Measurements from ENCODE around the gene LRRC8B. TPM values are rescaled to one million over a fixed set of nuclear protein-coding genes. Genes with fewer than 3 reads are reported as not detected.
A peak's percentile ranks its signal among the peaks of the same experiment; 100 is the strongest.

The LRRC8B gene
- total and polyA plus RNA-seq, 9 of the 15 experiments (the other 6 are each of a cell fraction or from before 2014, with no cell fraction given), result 4.3 to 43.7 (median 14.4) TPM

- H3K27ac ChIP-seq (ENCODE audit: extremely low read depth, low read depth, low read length), result no peak overlapping the region
- no peak for TF ChIP-seq ZNF212 (CRISPR knock-in tag; IDR thresholded peaks at IDR 0.05)
- peak; percentile 77 for TF ChIP-seq REST (IDR thresholded peaks at IDR 0.05; ENCODE audit: borderline replicate concordance)
- no peak for TF ChIP-seq REST (CRISPR knock-in tag; IDR thresholded peaks at IDR 0.05; ENCODE audit: low read depth)
- no peak for TF ChIP-seq POLR3A (IDR thresholded peaks at IDR 0.05; ENCODE audit: borderline replicate concordance, extremely low read depth, insufficient read depth, insufficient read length)
- TF ChIP-seq SRSF9 (IDR thresholded peaks at IDR 0.05; ENCODE audit: borderline replicate concordance, low read depth, low read length), result no peak
- no peak for TF ChIP-seq DMBX1 (CRISPR knock-in tag; IDR thresholded peaks at IDR 0.05; ENCODE audit: borderline replicate concordance)
- TF ChIP-seq SLC30A9 (CRISPR knock-in tag; IDR thresholded peaks at IDR 0.05), result no peak
- TF ChIP-seq IRF2 (CRISPR knock-in tag; IDR thresholded peaks at IDR 0.05), result no peak
- no peak for TF ChIP-seq PATZ1 (CRISPR knock-in tag; IDR thresholded peaks at IDR 0.05; ENCODE audit: borderline replicate concordance)
- no peak for TF ChIP-seq ZNF583 (CRISPR knock-in tag; IDR thresholded peaks at IDR 0.05)
- no peak for TF ChIP-seq GTF2F1 (IDR thresholded peaks at IDR 0.05; ENCODE audit: low read depth, low read length)
Observed at GRCh38 chr1:89483010-89483756, 41.4 kb upstream of the LRRC8B start.

More at GRCh38 chr1:89483010-89483756, 41.4 kb upstream of the LRRC8B start:
- in situ Hi-C loops (cut with MboI), result loop anchor here (10.0 kb wide), 1 partner anchor 282 kb away; no protein-coding TSS in a partner anchor
- Histone ChIP-seq H3K4me2 (ENCODE audit: insufficient read depth, low read length) (no peak overlapping the region), H3K9ac (ENCODE audit: insufficient read depth in 1 of 2, low read depth in 2 of 2, low read length in 2 of 2) (no peak overlapping the region), H3K4me1 (replicated peaks in 1 of 2; ENCODE audit: control insufficient read depth in 2 of 2, insufficient read depth in 2 of 2, low read length in 2 of 2) (no peaks in the 10 kb centered on the region), H3K9me1 (ENCODE audit: control insufficient read depth, insufficient read depth, low read length) (no peaks in the 10 kb centered on the region), H3K36me3 (ENCODE audit: control insufficient read depth, insufficient read depth, low read length) (no peaks in the 10 kb centered on the region), H4K20me1 (replicated peaks; ENCODE audit: control insufficient read depth, insufficient read depth, low read length) (no peaks in the 10 kb centered on the region), H3K79me2 (ENCODE audit: control insufficient read depth, insufficient read depth, low read length) (no peaks in the 10 kb centered on the region), H3K4me3 (no peak overlapping the region), H3K9me3 (replicated peaks; ENCODE audit: control insufficient read depth, insufficient read depth, low read depth, low read length) (no peaks in the 10 kb centered on the region), H2AFZ (ENCODE audit: low read depth, low read length) (no peak overlapping the region), H3K27me3 (ENCODE audit: control insufficient read depth in 2 of 2, insufficient read depth in 2 of 2, low read length in 2 of 2) (no peaks in the 10 kb centered on the region; a peak in 1 of 5 replicates)
- 4% methylated on average over 3 of the region's 3 CpGs for WGBS (ENCODE audit: insufficient coverage, low coverage, missing lambda C conversion rate)
- CTCF ChIA-PET (ENCODE audit: low intra/inter-chr PET ratio), result interaction anchor here (0.5 to 2.4 kb wide), 5 partner anchors 40 to 280 kb away, joined by 3 to 26 read pairs (median 4); no protein-coding TSS in a partner anchor
- POLR2A ChIA-PET, result no interaction called here
- ATAC-seq (peak; percentile 96), DNase-seq (ENCODE audit: extremely low read depth in 1 of 4, low spot score in 3 of 4) (peak; percentile 42 to 85 (median 57)), FAIRE-seq (peak; percentile 97)
- no TSS peak for BruUV-seq (replicated peaks)
- intact Hi-C loops (cut with micrococcal nuclease), result loop anchor here (1.0 to 10.0 kb wide), 6 partner anchors 68 to 502 kb away; no protein-coding TSS in a partner anchor
